ES-I3 (cell line): ENCODE measurements around the gene ARL10.

Experiments
- H3K36me3 ChIP-seq: 2 replicates; pipeline ENCODE4 v1.6.1; 2013; ENCODE audit warnings: mild to moderate bottlenecking, low read length, control low read depth, moderate library complexity; ENCODE audit not compliant: insufficient read depth
- H3K4me1 ChIP-seq: 2 replicates; pipeline ENCODE4 v1.6.1; 2013; ENCODE audit warnings: mild to moderate bottlenecking, control low read depth, low read length; ENCODE audit not compliant: insufficient read depth
- H3K9ac ChIP-seq: 2 replicates; pipeline ENCODE4 v1.6.1; 2013; ENCODE audit warnings: low read depth, mild to moderate bottlenecking, low read length, moderate library complexity
- H3K9me3 ChIP-seq: 2 replicates; pipeline ENCODE4 v1.6.1; 2013; ENCODE audit warnings: mild to moderate bottlenecking, low read length, moderate library complexity; ENCODE audit not compliant: control insufficient read depth, insufficient read depth

The ARL10 gene

GRCh38 chr5:176365351-176366231 lies at the start of gene ARL10:
TSS of gene ARL10 (plus strand) at chr5:176365487. CDS start at chr5:176365564, 77 bp downstream.
- peak within 1 kb of the TSS; percentile 89 for H3K9ac ChIP-seq
- H3K4me1 ChIP-seq: no peaks in the 10 kb centered on the region
- H3K9me3 ChIP-seq: no peaks in the 10 kb centered on the region
- H3K36me3 ChIP-seq: no peaks in the 10 kb centered on the region; the same call in 1 of the 2 replicates

GRCh38 chr5:176317534-176318374 lies 47.5 kb upstream of the ARL10 start:
- Histone ChIP-seq H3K4me1 (no peaks in the 10 kb centered on the region), H3K36me3 (peaks cover 4% of the 10 kb centered on the region; the same call in 1 of the 2 replicates), H3K9me3 (no peaks in the 10 kb centered on the region), H3K9ac (no peak overlapping the region)

- Histone ChIP-seq H3K9me3 (no peaks in the 10 kb centered on the region), H3K4me1 (no peaks in the 10 kb centered on the region), H3K9ac (no peak overlapping the region), H3K36me3 (peaks cover under 1% of the 10 kb centered on the region; the same call in 1 of the 2 replicates)
Measured at GRCh38 chr5:176319827-176320554, 45.3 kb upstream of the ARL10 start.

- no peaks in the 10 kb centered on the region for H3K9me3 ChIP-seq
- H3K36me3 ChIP-seq: no peaks in the 10 kb centered on the region
- H3K9ac ChIP-seq: no peak overlapping the region
- H3K4me1 ChIP-seq: no peaks in the 10 kb centered on the region
Measured at GRCh38 chr5:176320577-176320976, 44.7 kb upstream of the ARL10 start.

- H3K4me1 ChIP-seq: no peaks in the 10 kb centered on the region
- H3K9me3 ChIP-seq: no peaks in the 10 kb centered on the region
- peaks cover 5% of the 10 kb centered on the region; the same call in 1 of the 2 replicates for H3K36me3 ChIP-seq
- no peak overlapping the region for H3K9ac ChIP-seq
Measured at GRCh38 chr5:176334031-176334770, 31.1 kb upstream of the ARL10 start.

- H3K9me3 ChIP-seq: no peaks in the 10 kb centered on the region
Measured at GRCh38 chr5:176337913-176338312, 27.4 kb upstream of the ARL10 start.

GRCh38 chr5:176339304-176339703 lies 26.0 kb upstream of the ARL10 start:
- no peak overlapping the region for H3K9ac ChIP-seq
- no peaks in the 10 kb centered on the region for H3K4me1 ChIP-seq
- H3K36me3 ChIP-seq: peaks cover 5% of the 10 kb centered on the region; the same call in 1 of the 2 replicates
- H3K9me3 ChIP-seq: no peaks in the 10 kb centered on the region

More at GRCh38 chr5:176337913-176338312, 27.4 kb upstream of the ARL10 start:
- H3K4me1 ChIP-seq: no peaks in the 10 kb centered on the region
- peaks cover 5% of the 10 kb centered on the region; the same call in 1 of the 2 replicates for H3K36me3 ChIP-seq
- H3K9ac ChIP-seq: no peak overlapping the region

- Histone ChIP-seq H3K36me3 (peaks cover 11% of the 10 kb centered on the region; the same call in 1 of the 2 replicates), H3K9ac (no peak overlapping the region), H3K4me1 (no peaks in the 10 kb centered on the region), H3K9me3 (no peaks in the 10 kb centered on the region)
Measured at GRCh38 chr5:176341325-176342157, 23.7 kb upstream of the ARL10 start.

GRCh38 chr5:176342158-176342483 lies 23.2 kb upstream of the ARL10 start:
- Histone ChIP-seq H3K36me3 (peaks cover 15% of the 10 kb centered on the region; the same call in 1 of the 2 replicates), H3K9me3 (no peaks in the 10 kb centered on the region), H3K4me1 (no peaks in the 10 kb centered on the region), H3K9ac (no peak overlapping the region)

- Histone ChIP-seq H3K36me3 (peaks cover 18% of the 10 kb centered on the region), H3K4me1 (no peaks in the 10 kb centered on the region), H3K9ac (no peak overlapping the region), H3K9me3 (no peaks in the 10 kb centered on the region)
Measured at GRCh38 chr5:176342766-176343458, 22.4 kb upstream of the ARL10 start.

GRCh38 chr5:176350416-176350815 lies 14.9 kb upstream of the ARL10 start:
- Histone ChIP-seq H3K4me1 (no peaks in the 10 kb centered on the region), H3K9me3 (no peaks in the 10 kb centered on the region), H3K9ac (no peak overlapping the region), H3K36me3 (peaks cover 46% of the 10 kb centered on the region)

GRCh38 chr5:176352116-176352878 lies 13.0 kb upstream of the ARL10 start:
- Histone ChIP-seq H3K36me3 (peaks cover 34% of the 10 kb centered on the region), H3K9ac (no peak overlapping the region), H3K9me3 (no peaks in the 10 kb centered on the region), H3K4me1 (no peaks in the 10 kb centered on the region)
